A673 (cell line): ENCODE results near the gene AGAP1.

ENCODE experiments used
- CTCF ChIP-seq: fragments of 300-800, 200-600 bp; sonication (generic); conservative IDR thresholded peaks from 2 replicates; pipeline ENCODE4 v1.5.1; 2017; ENCODE audit warnings: low read depth, mild to moderate bottlenecking, antibody characterized with exemption, low read length, moderate library complexity, mixed read lengths
- EZH2 ChIP-seq: fragments of 200-600 bp; sonication (generic); IDR thresholded peaks from 2 replicates; pipeline ENCODE4 v1.6.1; 2017; ENCODE audit warnings: borderline replicate concordance, low read depth, mild to moderate bottlenecking, mixed read lengths, antibody characterized with exemption, low read length; ENCODE audit not compliant: poor library complexity, severe bottlenecking

- TF ChIP-seq CTCF (no peak), EZH2 (no peak)
Measured at GRCh38 chr2:235567842-235568241, 74.0 kb downstream of the AGAP1 start.
